GM12801 (cell line): ENCODE results near the gene CNTN6.

Experiments
- CTCF ChIP-seq: IDR thresholded peaks from one replicate; pipeline ENCODE4 v1.5.1; 2011; ENCODE audit warnings: control low read depth; ENCODE audit not compliant: insufficient read length; ENCODE audit errors: extremely low read depth

Gene CNTN6

GRCh38 chr3:1092771-1093170 is at the start of gene CNTN6:
CNTN6 (plus strand) TSS chr3:1093024; CDS start chr3:1148009, 54,985 bp downstream.
- TF ChIP-seq CTCF = no peak

GRCh38 chr3:1048558-1048957 is 44.3 kb upstream of the CNTN6 start:
- no peak for TF ChIP-seq CTCF

- TF ChIP-seq CTCF = no peak
These were observed 37.0 kb upstream of the CNTN6 start for GRCh38 chr3:1055870-1056269.

GRCh38 chr3:1056744-1057143 is 36.1 kb upstream of the CNTN6 start:
- no peak for TF ChIP-seq CTCF

- no peak for TF ChIP-seq CTCF
These were observed 35.4 kb upstream of the CNTN6 start for GRCh38 chr3:1057436-1057835.

- TF ChIP-seq CTCF = no peak
These were observed 23.8 kb upstream of the CNTN6 start for GRCh38 chr3:1068985-1069384.

- TF ChIP-seq CTCF = no peak
These were observed 20.8 kb upstream of the CNTN6 start for GRCh38 chr3:1072041-1072440.

GRCh38 chr3:1079662-1080061 is 13.2 kb upstream of the CNTN6 start:
- TF ChIP-seq CTCF = no peak
